Tibial nerve (tissue), 3 donors: Measurements from ENCODE around the gene AK4.
"Not testable (repeated sequence)": the region's sequence is repeated elsewhere in the genome, so short reads cannot be mapped to it uniquely, and the experiment has no call there.

Experiments
- CTCF ChIP-seq, 5 experiments: fragments of 200-600 bp in 3 of 5; fragments of 450-650 bp in 2 of 5; sonication (generic) in 3 of 5; IDR thresholded peaks; one replicate each; pipeline ENCODE4 v1.5.1; 2016 to 2019; ENCODE audit warnings: antibody characterized with exemption in 5 of 5, mild to moderate bottlenecking in 3 of 5, moderate library complexity in 2 of 5
- POLR2A ChIP-seq, 2 donors: fragments of 450-650 bp; IDR thresholded peaks; one replicate each; pipeline ENCODE4 v1.6.1; 2017; ENCODE audit warnings: antibody characterized with exemption in 2 of 2, mild to moderate bottlenecking in 2 of 2, moderate library complexity in 2 of 2

- TF ChIP-seq CTCF, POLR2A (IDR thresholded peaks at IDR 0.05): not testable (repeated sequence)
These were observed 4.8 kb upstream of the AK4 start for GRCh38 chr1:65143112-65143658.
